Measurements from ENCODE around the gene MIER2. TPM values are rescaled to one million over a fixed set of nuclear protein-coding genes. Genes with fewer than 3 reads are reported as not detected.

Gene MIER2
- total RNA-seq, 4 donors from 2014 or later: 8.6 to 25.7 (median 16.6) TPM

GRCh38 chr19:281156-281853 is 63.3 kb downstream of the MIER2 start:
- ATAC-seq (ENCODE audit: low FRiP score): no peak
- no peak for TF ChIP-seq CTCF (IDR thresholded peaks at IDR 0.05)
- no peak for DNase-seq (ENCODE audit: low spot score)

GRCh38 chr19:280541-281009 is 64.0 kb downstream of the MIER2 start:
- TF ChIP-seq CTCF (IDR thresholded peaks at IDR 0.05): no peak
- ATAC-seq (ENCODE audit: low FRiP score) (no peak), DNase-seq (ENCODE audit: low spot score) (no peak)

GRCh38 chr19:279656-280055 is 64.9 kb downstream of the MIER2 start:
- DNase-seq (ENCODE audit: low spot score): no peak
- TF ChIP-seq CTCF (IDR thresholded peaks at IDR 0.05): no peak
- no peak for ATAC-seq (ENCODE audit: low FRiP score)

- DNase-seq (ENCODE audit: low spot score) (no peak), ATAC-seq (ENCODE audit: low FRiP score) (no peak)
- TF ChIP-seq CTCF (IDR thresholded peaks at IDR 0.05): no peak
These were observed 65.4 kb downstream of the MIER2 start for GRCh38 chr19:279231-279630.

GRCh38 chr19:277581-278165 is 66.9 kb downstream of the MIER2 start:
- no peak for TF ChIP-seq CTCF (IDR thresholded peaks at IDR 0.05)
- ATAC-seq (ENCODE audit: low FRiP score) (no peak), DNase-seq (ENCODE audit: low spot score) (no peak)

- DNase-seq (ENCODE audit: low spot score) (no peak), ATAC-seq (ENCODE audit: low FRiP score) (no peak)
- no peak for TF ChIP-seq CTCF (IDR thresholded peaks at IDR 0.05)
These were observed 67.5 kb downstream of the MIER2 start for GRCh38 chr19:277131-277530.

All from omental fat pad (tissue), 4 donors.